GM18520 (cell line): ENCODE results near the gene NKAIN4.

Source experiments
- ATAC-seq: cut with Tn5 transposase; IDR thresholded peaks from one replicate; pipeline ENCODE4 v1.9.1; 2021; ENCODE audit not compliant: unreplicated experiment

The NKAIN4 gene

GRCh38 chr20:63274381-63275228 is 20.3 kb upstream of the NKAIN4 start:
- no peak for ATAC-seq

- no peak for ATAC-seq
These were observed 19.5 kb upstream of the NKAIN4 start for GRCh38 chr20:63273635-63274380.

GRCh38 chr20:63273059-63273579 is 18.9 kb upstream of the NKAIN4 start:
- ATAC-seq: no peak

- ATAC-seq: peak; percentile 81
These were observed 18.1 kb upstream of the NKAIN4 start, which contains the start of gene ARFGAP1 for GRCh38 chr20:63272105-63273058. Gene ARFGAP1 (plus strand): TSS chr20:63272813. CDS start chr20:63275581, 2,768 bp downstream.

- no peak for ATAC-seq
These were observed 16.5 kb upstream of the NKAIN4 start for GRCh38 chr20:63270606-63271325.

GRCh38 chr20:63269724-63270123 is 15.5 kb upstream of the NKAIN4 start:
- ATAC-seq: no peak

GRCh38 chr20:63268671-63269439 is 14.6 kb upstream of the NKAIN4 start:
- no peak for ATAC-seq

- no peak for ATAC-seq
These were observed 14.0 kb upstream of the NKAIN4 start for GRCh38 chr20:63268256-63268655.

GRCh38 chr20:63267691-63268090 is 13.4 kb upstream of the NKAIN4 start:
- no peak for ATAC-seq

- ATAC-seq: no peak
These were observed 11.7 kb upstream of the NKAIN4 start for GRCh38 chr20:63265891-63266515.

GRCh38 chr20:63264519-63264918 is 10.3 kb upstream of the NKAIN4 start:
- ATAC-seq: no peak

- ATAC-seq: no peak
These were observed 9.7 kb upstream of the NKAIN4 start for GRCh38 chr20:63264000-63264399.

- ATAC-seq: no peak
These were observed 8.6 kb upstream of the NKAIN4 start for GRCh38 chr20:63262836-63263235.

- ATAC-seq: no peak
These were observed 7.7 kb upstream of the NKAIN4 start for GRCh38 chr20:63261795-63262528.

GRCh38 chr20:63261060-63261794 is 7.0 kb upstream of the NKAIN4 start:
- ATAC-seq: no peak

GRCh38 chr20:63260521-63260920 is 6.3 kb upstream of the NKAIN4 start:
- no peak for ATAC-seq

- ATAC-seq: no peak
These were observed 5.6 kb upstream of the NKAIN4 start for GRCh38 chr20:63259734-63260460.
